HG02852 (cell line): ENCODE data around the gene HTRA3.
A peak's percentile ranks its signal among the peaks of the same experiment; 100 is the strongest.

Experiments used
- ATAC-seq: cut with Tn5 transposase; IDR thresholded peaks from one replicate; pipeline ENCODE4 v1.9.1; 2021; ENCODE audit warnings: mild to moderate bottlenecking, moderate library complexity; ENCODE audit not compliant: unreplicated experiment

HTRA3 gene

GRCh38 chr4:8233672-8234484, 35.7 kb upstream of the HTRA3 start:
- ATAC-seq: no peak

GRCh38 chr4:8234715-8235114, 34.8 kb upstream of the HTRA3 start:
- no peak for ATAC-seq

DNA sequence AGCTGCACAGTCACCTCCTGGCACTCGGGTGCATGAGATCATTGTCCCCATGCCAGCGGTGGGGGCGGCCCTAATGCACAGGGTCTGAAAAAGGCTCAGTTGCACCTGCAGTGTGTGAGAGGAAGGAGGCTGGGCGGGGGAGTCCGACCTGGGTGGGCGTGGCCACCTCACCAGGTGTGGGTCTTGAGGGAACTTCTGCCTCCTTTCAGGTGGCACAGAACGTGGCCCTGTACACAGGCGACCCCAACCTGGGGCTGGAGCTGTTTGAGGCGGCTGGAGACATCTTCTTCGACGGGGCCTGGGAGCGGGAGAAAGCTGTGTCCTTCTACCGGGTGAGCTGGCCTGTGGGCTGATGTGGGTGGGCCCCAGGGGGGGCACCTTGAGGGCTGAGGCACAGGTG, 34.3 kb upstream of the HTRA3 start:
- no peak for ATAC-seq

- no peak for ATAC-seq
These were observed 33.9 kb upstream of the HTRA3 start for GRCh38 chr4:8235686-8236085.

GRCh38 chr4:8236106-8236919, 33.2 kb upstream of the HTRA3 start:
- no peak for ATAC-seq

GRCh38 chr4:8236920-8237195, 32.7 kb upstream of the HTRA3 start:
- no peak for ATAC-seq

DNA sequence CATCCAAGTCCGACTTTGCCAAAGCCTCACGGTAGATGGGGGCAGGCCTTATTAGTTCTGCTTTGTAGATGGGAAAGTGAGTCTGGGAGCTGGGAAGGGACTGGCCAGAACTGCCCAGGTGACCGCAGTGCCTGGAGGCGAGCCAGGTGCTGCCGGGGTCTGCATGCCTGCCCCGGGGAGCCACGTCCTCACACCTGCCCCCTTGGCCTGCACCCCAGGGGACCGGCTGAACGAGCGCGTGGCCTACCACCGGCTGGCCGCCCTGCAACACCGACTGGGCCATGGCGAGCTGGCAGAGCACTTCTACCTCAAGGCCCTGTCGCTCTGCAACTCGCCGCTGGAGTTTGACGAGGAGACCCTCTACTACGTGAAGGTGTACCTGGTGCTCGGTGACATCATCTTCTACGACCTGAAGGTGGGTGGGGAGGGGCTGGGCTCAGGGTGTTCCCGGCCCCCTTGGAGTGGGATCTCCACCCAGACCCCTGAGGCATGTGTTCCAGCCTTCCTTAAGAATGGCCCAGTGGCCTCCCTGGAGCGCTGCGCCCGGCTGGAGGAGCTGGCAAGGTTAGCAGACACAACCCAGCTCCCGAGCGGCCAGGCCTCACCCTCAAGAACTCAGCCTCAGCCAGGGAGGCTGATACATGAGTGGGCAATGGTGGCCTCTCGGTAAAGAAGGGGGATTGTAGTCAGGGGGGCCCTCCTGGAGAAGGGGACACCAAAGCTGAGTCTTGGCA, 32.1 kb upstream of the HTRA3 start:
- ATAC-seq: no peak

DNA sequence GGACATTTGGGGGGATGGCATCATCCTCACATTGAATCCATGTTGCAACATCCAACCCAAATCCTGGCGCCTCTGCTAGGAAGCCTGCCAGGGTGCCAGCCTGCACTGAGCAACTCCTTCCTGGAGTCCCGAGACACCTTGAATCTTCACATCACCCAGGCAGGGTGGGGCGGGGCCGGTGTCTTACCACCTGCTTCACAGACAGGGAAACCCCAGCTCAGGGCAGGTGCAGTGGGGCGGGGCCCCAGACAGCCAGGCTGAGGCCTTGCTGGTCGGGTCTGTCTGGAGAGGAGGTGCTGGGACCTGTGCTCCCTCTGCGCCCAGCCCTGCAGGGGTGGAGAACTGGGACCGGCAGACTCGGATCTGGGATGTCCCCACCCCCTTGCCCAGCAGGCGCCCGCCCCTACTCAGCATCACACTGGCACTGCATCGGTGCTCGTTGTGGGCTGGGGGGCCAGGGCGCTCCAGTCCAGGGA, 31.5 kb upstream of the HTRA3 start:
- ATAC-seq: no peak

DNA sequence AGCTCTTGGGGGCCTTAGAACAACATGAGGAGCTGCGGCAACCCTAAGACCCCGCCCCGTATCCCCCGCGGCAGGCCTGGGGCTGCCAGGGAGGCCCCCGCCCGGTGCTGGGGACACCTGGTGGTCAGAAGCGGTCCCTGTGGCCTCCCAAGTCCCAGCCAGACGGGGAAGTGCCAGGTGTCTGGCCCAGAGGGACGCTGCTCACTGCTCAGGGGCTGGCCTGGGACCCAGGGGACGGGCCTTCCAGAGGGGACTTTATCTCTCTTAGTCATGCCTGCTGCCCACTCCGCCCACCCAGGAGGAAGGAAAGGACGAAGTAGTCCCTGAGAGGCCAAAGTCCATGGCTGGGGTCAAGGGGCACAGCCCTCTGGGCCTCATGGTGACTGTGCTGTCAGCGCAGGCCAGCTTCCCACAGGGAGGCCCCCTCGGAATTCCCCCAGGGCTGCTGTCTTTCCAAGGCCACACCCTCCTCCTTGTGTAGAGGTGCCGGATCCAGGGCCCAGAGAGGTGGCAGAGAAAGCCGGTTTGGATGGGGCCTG, 31.0 kb upstream of the HTRA3 start:
- no peak for ATAC-seq

- no peak for ATAC-seq
These were observed 30.3 kb upstream of the HTRA3 start for GRCh38 chr4:8239226-8239625.

DNA sequence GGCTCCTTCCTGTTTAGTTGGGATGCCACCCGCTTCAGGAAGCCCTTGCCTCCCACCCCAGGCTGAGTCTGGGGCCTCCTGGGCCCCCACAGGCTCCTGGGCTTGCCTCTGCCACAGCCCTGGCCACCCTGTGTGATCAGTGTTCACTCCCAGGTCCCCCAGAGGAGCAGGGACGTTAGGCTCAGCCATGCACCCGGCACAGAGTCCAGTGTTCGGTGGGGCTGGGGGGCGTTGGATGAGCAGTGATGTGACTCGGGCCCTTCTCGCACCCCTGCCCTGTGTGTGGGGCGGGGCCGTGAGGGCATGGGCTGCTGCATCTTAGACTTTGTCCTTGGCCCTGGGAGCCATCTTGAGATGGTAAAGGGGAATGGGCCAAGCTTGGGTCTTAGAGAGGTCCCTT, 29.9 kb upstream of the HTRA3 start:
- ATAC-seq: no peak

DNA sequence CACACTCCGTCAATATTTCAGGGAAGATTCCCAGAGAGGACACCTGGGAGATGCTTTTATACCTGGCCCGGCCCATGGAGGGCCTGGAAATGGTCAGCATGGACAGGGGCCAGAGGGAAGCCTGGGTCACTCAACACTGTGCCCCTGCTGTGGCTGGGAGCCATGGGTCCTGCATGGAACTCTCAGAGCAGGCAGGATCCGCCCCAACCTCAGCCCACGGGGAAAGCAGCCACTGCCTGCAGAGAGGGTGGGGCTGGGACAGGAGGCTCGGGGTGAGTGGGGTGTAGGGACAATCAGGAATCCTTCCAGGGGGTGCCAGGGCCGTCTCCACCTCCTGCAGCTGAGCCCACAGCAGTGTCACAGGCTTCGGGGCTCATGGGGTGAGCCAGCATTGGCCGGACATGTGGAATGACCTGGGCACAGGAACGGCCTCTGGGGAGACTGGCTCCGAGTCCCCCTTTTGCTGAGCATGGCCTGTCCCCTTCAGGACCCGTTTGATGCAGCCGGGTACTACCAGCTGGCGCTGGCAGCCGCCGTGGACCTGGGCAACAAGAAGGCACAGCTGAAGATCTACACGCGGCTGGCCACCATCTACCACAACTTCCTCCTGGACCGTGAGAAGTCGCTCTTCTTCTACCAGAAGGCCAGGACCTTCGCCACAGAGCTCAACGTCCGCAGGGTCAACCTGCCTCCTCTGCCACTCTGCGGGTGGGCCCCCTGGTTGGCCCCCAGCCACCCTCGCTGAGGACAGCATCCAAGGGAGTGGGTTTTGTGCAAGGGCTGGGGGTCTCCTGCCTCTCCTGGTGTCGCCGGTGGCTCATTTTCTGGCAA, 29.1 kb upstream of the HTRA3 start:
- ATAC-seq: no peak

DNA sequence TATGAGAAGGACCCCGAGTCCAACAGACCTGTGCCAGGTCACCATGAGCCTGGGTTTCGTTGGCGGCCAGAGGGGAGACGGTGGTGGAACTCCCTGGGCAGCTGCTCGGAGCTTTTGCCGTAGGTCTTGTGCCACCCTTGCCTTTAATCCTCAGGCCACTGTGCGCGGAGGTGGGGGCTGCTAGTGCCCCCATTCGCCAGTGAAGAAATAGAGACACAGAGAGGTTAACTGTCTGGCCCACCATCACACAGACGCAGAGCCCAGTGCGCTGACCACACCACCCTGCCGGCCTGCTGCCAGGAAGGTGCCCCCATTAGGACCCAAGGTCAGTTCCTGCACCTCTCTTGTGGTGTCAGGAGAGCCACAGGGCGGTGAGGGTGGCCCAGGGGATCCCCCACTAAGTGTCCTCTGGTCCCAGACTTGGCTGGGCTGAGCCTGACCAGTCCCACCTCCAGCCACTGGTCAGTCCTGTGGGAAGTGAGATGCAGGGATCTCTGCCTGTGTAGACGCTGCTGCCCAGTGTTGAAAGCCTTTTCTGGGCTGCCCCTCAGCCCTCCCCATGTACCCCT, 28.3 kb upstream of the HTRA3 start:
- no peak for ATAC-seq

- peak; percentile 70 for ATAC-seq
These were observed 27.5 kb upstream of the HTRA3 start for GRCh38 chr4:8241895-8242696.

DNA sequence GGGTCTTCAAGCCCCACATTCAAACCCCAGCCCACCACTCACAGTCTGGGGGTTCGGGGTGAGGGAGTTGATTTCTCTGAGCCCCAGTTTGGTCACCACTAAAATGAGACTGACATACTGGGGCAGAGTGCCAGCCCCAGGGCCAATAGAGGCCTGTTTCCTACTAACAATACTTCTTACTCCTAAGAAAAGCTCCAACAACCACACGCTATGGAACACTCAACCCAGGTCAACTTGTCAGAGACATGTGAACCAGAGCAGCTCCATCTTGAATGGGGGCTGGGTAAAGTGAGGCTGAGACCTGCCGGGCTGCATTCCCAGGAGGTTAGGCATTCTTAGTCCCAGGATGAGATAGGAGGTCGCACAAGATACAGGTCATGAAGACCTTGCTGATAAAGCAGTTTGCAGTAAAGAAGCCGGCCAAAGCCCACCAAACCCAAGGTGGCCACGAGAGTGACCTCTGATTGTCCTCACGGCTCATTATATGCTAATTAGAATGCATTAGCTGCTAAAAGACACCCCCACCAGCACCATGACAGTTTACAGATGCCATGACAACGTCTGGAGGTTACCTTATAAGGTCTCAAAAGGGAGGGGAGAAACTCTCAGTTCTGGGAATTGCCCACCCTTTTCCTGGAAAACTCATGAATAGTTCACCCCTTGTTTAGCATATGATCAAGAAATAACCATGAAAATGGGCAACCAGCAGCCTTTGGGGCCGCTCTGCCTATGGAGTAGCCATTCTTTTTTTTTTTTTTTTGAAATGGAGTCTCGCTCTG, 26.6 kb upstream of the HTRA3 start:
- ATAC-seq: no peak

DNA sequence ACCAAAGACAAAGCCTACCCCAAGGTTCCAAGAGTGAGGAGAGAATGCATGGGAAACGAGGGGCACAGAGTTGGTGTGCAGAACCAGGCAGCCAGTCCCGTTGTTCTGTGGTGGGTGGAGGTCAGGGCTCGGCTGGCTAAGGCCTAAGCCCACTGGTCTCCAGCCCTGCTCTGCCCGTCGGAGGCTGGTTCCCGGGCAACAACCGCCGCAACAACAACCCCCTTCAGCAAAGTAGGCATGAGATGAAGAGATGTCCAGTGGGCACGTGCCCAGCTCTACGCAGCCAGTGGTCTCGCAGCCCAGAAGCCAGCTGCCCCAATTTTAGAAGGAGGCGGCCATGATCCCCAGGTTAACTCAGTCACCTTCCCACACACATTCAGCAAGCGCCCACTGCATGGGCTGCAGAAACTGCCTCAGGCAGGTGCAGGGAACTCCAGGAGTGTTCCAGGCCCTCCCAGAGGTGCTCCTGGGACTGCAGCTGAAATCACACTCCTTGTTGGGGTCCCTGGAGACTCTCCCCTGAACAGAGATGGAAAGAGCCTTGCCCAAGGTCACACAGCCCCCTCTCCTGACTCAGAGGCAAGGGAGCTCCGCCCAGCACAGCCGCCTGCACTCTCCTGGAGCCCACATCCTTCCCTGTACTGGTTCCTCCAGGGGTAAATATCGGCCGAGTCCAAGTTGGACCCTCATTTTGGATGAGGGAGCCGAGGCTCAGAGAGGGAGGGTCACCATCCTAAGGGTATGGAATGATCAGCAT, 25.4 kb upstream of the HTRA3 start:
- ATAC-seq: no peak

DNA sequence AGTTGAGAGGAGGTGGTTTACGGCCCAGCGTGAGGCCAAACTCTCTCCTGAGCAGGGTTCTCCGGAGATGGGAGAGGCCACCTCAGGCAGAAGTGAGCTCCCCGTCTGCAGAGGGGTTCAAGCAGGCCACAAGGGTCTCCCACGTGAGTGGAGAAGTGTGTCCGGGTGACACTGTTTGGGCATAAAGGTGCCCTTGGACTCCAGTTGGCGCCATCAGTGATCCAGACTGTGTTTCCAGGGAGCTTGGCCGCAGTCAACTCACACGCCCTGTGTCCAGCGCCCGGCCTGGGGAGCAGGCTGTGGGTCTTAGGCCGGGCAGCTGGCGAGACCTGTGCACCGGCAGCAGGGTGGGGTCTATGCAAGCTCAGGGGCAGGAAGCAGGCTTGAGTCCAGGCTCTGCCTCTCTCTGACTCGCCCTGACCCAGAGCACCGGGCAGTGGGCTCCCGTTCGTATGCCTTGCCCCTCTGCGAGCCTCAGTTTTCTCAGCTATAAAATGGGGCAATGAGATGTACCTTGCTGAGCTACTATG, 24.6 kb upstream of the HTRA3 start:
- no peak for ATAC-seq
